Osteocyte (in vitro differentiated cells): Measurements from ENCODE around the gene DOCK3. TPM values are rescaled to one million over a fixed set of nuclear protein-coding genes. Genes with fewer than 3 reads are reported as not detected.

ENCODE experiments used
- DNase-seq: peaks from one replicate; pipeline ENCODE4 v3.0.0; 2021; ENCODE audit warnings: mixed read lengths; ENCODE audit not compliant: unreplicated experiment; ENCODE audit errors: extremely low spot score
- H3K27ac Mint-ChIP-seq: one replicate; pipeline ENCODE4 v1.8.0; 2021; ENCODE audit warnings: mild to moderate bottlenecking, mixed read lengths; ENCODE audit not compliant: unreplicated experiment
- H3K27me3 Mint-ChIP-seq: one replicate; pipeline ENCODE4 v1.8.0; 2021; ENCODE audit warnings: mixed read lengths; ENCODE audit not compliant: unreplicated experiment
- H3K36me3 Mint-ChIP-seq: one replicate; pipeline ENCODE4 v1.8.0; 2021; ENCODE audit warnings: mixed read lengths; ENCODE audit not compliant: unreplicated experiment
- H3K4me1 Mint-ChIP-seq: one replicate; pipeline ENCODE4 v1.8.0; 2021; ENCODE audit warnings: mixed read lengths; ENCODE audit not compliant: unreplicated experiment
- H3K4me3 Mint-ChIP-seq: one replicate; pipeline ENCODE4 v1.8.0; 2021; ENCODE audit warnings: mild to moderate bottlenecking, moderate library complexity, mixed read lengths; ENCODE audit not compliant: unreplicated experiment
- H3K9me3 Mint-ChIP-seq: one replicate; pipeline ENCODE4 v1.8.0; 2021; ENCODE audit warnings: mixed read lengths; ENCODE audit not compliant: unreplicated experiment
- CTCF ChIP-seq: fragments of 200-600 bp; sonication (generic); IDR thresholded peaks from 2 replicates; pipeline ENCODE4 v1.5.0; 2021; ENCODE audit warnings: antibody characterized with exemption, mild to moderate bottlenecking, moderate library complexity
- total RNA-seq: library from RNA; stranded (reverse); gene quantifications from 2 replicates; pipeline ENCODE4 v1.2.1, GENCODE V29; 2021

The DOCK3 gene
- total RNA-seq, 1 donor from 2014 or later, result 0.24 TPM

- no peaks in the 10 kb centered on the region for H3K4me1 Mint-ChIP-seq
- H3K27ac Mint-ChIP-seq, result no peak overlapping the region
- peaks cover 9% of the 10 kb centered on the region for H3K9me3 Mint-ChIP-seq
- TF ChIP-seq CTCF, result no peak
- no peaks in the 10 kb centered on the region for H3K36me3 Mint-ChIP-seq
- no peaks in the 10 kb centered on the region for H3K27me3 Mint-ChIP-seq
- DNase-seq, result no peak
- H3K4me3 Mint-ChIP-seq, result no peak overlapping the region
Measured at GRCh38 chr3:50807266-50807665, 132.5 kb downstream of the DOCK3 start.

GRCh38 chr3:50811893-50812292, 137.2 kb downstream of the DOCK3 start:
- no peak for DNase-seq
- H3K4me1 Mint-ChIP-seq, result no peaks in the 10 kb centered on the region
- no peak for TF ChIP-seq CTCF
- H3K9me3 Mint-ChIP-seq, result no peaks in the 10 kb centered on the region
- no peaks in the 10 kb centered on the region for H3K36me3 Mint-ChIP-seq
- H3K27me3 Mint-ChIP-seq, result no peaks in the 10 kb centered on the region
- no peak overlapping the region for H3K4me3 Mint-ChIP-seq
- H3K27ac Mint-ChIP-seq, result no peak overlapping the region

GRCh38 chr3:50815844-50816243, 141.1 kb downstream of the DOCK3 start:
- Mint-ChIP-seq H3K4me3 (no peak overlapping the region), H3K27me3 (no peaks in the 10 kb centered on the region), H3K27ac (no peak overlapping the region)

GRCh38 chr3:50816894-50817293, 142.2 kb downstream of the DOCK3 start:
- no peak for TF ChIP-seq CTCF
- Mint-ChIP-seq H3K27ac (no peak overlapping the region), H3K4me3 (no peak overlapping the region), H3K27me3 (no peaks in the 10 kb centered on the region), H3K36me3 (no peaks in the 10 kb centered on the region), H3K9me3 (no peaks in the 10 kb centered on the region), H3K4me1 (no peaks in the 10 kb centered on the region)
- no peak for DNase-seq

More at GRCh38 chr3:50815844-50816243, 141.1 kb downstream of the DOCK3 start:
- DNase-seq, result no peak
- no peak for TF ChIP-seq CTCF
- no peaks in the 10 kb centered on the region for H3K9me3 Mint-ChIP-seq
- no peaks in the 10 kb centered on the region for H3K36me3 Mint-ChIP-seq
- no peaks in the 10 kb centered on the region for H3K4me1 Mint-ChIP-seq

- TF ChIP-seq CTCF, result no peak
- no peaks in the 10 kb centered on the region for H3K27me3 Mint-ChIP-seq
- no peaks in the 10 kb centered on the region for H3K36me3 Mint-ChIP-seq
- H3K9me3 Mint-ChIP-seq, result no peaks in the 10 kb centered on the region
- no peak for DNase-seq
- no peaks in the 10 kb centered on the region for H3K4me1 Mint-ChIP-seq
- no peak overlapping the region for H3K27ac Mint-ChIP-seq
- H3K4me3 Mint-ChIP-seq, result no peak overlapping the region
Measured at GRCh38 chr3:50817756-50818529, 143.2 kb downstream of the DOCK3 start.
